HUES64 (cell line): ENCODE measurements around the gene PPME1. TPM values are rescaled to one million over a fixed set of nuclear protein-coding genes. Genes with fewer than 3 reads are reported as not detected.
"Not testable (repeated sequence)": the region's sequence is repeated elsewhere in the genome, so short reads cannot be mapped to it uniquely, and the experiment has no call there.

Experiments
- H3K27ac ChIP-seq: 2 replicates; pipeline ENCODE4 v1.7.0; 2013; ENCODE audit warnings: low read depth, low read length, inconsistent platforms
- H3K27me3 ChIP-seq: 2 replicates; pipeline ENCODE4 v1.6.1; 2013; ENCODE audit warnings: mild to moderate bottlenecking, low read length; ENCODE audit not compliant: insufficient read depth
- H3K36me3 ChIP-seq: 2 replicates; pipeline ENCODE4 v1.6.1; 2013; ENCODE audit warnings: mild to moderate bottlenecking, low read length; ENCODE audit not compliant: insufficient read depth
- H3K4me1 ChIP-seq: 2 replicates; pipeline ENCODE4 v1.6.1; 2013; ENCODE audit warnings: mild to moderate bottlenecking, low read length, moderate library complexity; ENCODE audit not compliant: insufficient read depth
- H3K4me3 ChIP-seq: 2 replicates; pipeline ENCODE4 v1.5.1; 2013; ENCODE audit warnings: mild to moderate bottlenecking, low read length, moderate library complexity
- H3K9ac ChIP-seq: 2 replicates; pipeline ENCODE4 v1.6.1; 2013; ENCODE audit warnings: mild to moderate bottlenecking, low read depth, low read length
- H3K9me3 ChIP-seq: 2 replicates; pipeline ENCODE4 v1.6.1; 2013; ENCODE audit warnings: low read depth, low read length; ENCODE audit not compliant: insufficient read depth
- WGBS: fragments of 150-250, 120-280 bp; methylation state at CpG from one replicate; pipeline ENCODE4 v1.1.7; 2013; ENCODE audit warnings: missing lambda C conversion rate; 5-methylcytosine and 5-hydroxymethylcytosine counted together
- polyA plus RNA-seq, 2 experiments: library from polyadenylated mRNA; stranded (reverse); fragments of 50-300 nt; gene quantifications; one replicate each; pipeline ENCODE4 v1.2.3, GENCODE V29; 2013

Gene PPME1, protein sequence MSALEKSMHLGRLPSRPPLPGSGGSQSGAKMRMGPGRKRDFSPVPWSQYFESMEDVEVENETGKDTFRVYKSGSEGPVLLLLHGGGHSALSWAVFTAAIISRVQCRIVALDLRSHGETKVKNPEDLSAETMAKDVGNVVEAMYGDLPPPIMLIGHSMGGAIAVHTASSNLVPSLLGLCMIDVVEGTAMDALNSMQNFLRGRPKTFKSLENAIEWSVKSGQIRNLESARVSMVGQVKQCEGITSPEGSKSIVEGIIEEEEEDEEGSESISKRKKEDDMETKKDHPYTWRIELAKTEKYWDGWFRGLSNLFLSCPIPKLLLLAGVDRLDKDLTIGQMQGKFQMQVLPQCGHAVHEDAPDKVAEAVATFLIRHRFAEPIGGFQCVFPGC
- polyA plus RNA-seq (2013, experiment 1 of 2), result 27.9 TPM
- polyA plus RNA-seq (2013, experiment 2 of 2), result 35.7 TPM

- peaks cover 19% of the 10 kb centered on the region; the same call in 1 of the 2 replicates for H3K4me1 ChIP-seq
- no peaks in the 10 kb centered on the region for H3K9me3 ChIP-seq
- H3K9ac ChIP-seq, result peak within 1 kb of the TSS; percentile 75
- peak within 1 kb of the TSS; percentile 77 for H3K4me3 ChIP-seq
- H3K27me3 ChIP-seq, result no peaks in the 10 kb centered on the region
- WGBS, result under 1% methylated on average over 68 of the region's 68 CpGs
- peaks cover 29% of the 10 kb centered on the region for H3K36me3 ChIP-seq
- H3K27ac ChIP-seq, result peak within 1 kb of the TSS; percentile 73
These were observed at the start of gene PPME1, which contains the start of gene C2CD3 for GRCh38 chr11:74170694-74171629. PPME1 (plus strand) TSS chr11:74171289; CDS start chr11:74171422, 133 bp downstream. C2CD3 (minus strand) TSS chr11:74171002; CDS start chr11:74170792, 210 bp downstream.

- H3K27me3 ChIP-seq, result no peaks in the 10 kb centered on the region
- no peaks in the 10 kb centered on the region for H3K9me3 ChIP-seq
- peaks cover 13% of the 10 kb centered on the region for H3K36me3 ChIP-seq
- no peak overlapping the region for H3K4me3 ChIP-seq
- H3K27ac ChIP-seq, result no peak overlapping the region
- no peak overlapping the region for H3K9ac ChIP-seq
- 94% methylated on average over 5 of the region's 5 CpGs for WGBS
- H3K4me1 ChIP-seq, result no peaks in the 10 kb centered on the region
These were observed 49.3 kb upstream of the PPME1 start for GRCh38 chr11:74121804-74122203.

GRCh38 chr11:74123008-74123448 is 48.1 kb upstream of the PPME1 start:
- no peak overlapping the region for H3K4me3 ChIP-seq
- no peak overlapping the region for H3K27ac ChIP-seq
- H3K36me3 ChIP-seq, result peaks cover 6% of the 10 kb centered on the region
- H3K9ac ChIP-seq, result no peak overlapping the region
- H3K4me1 ChIP-seq, result no peaks in the 10 kb centered on the region
- no peaks in the 10 kb centered on the region for H3K27me3 ChIP-seq
- H3K9me3 ChIP-seq, result no peaks in the 10 kb centered on the region

GRCh38 chr11:74129121-74129520 is 42.0 kb upstream of the PPME1 start:
- H3K27me3 ChIP-seq, H3K27ac ChIP-seq, H3K9me3 ChIP-seq, H3K4me1 ChIP-seq, H3K9ac ChIP-seq, H3K4me3 ChIP-seq: not testable (repeated sequence)
- WGBS, result 97% methylated on average over 33 of the region's 33 CpGs
- H3K36me3 ChIP-seq, result peaks cover 43% of the 10 kb centered on the region

- Histone ChIP-seq H3K4me3 (no peak overlapping the region), H3K4me1 (peaks cover under 1% of the 10 kb centered on the region; the same call in 1 of the 2 replicates), H3K9ac (no peak overlapping the region), H3K27me3 (no peaks in the 10 kb centered on the region), H3K36me3 (peaks cover 68% of the 10 kb centered on the region), H3K9me3 (peaks cover 8% of the 10 kb centered on the region; the same call in 1 of the 2 replicates), H3K27ac (no peak overlapping the region)
- 97% methylated on average over 2 of the region's 3 CpGs for WGBS
These were observed 38.3 kb upstream of the PPME1 start for GRCh38 chr11:74132833-74133232.

GRCh38 chr11:74133436-74133835 is 37.7 kb upstream of the PPME1 start:
- Histone ChIP-seq H3K27me3 (no peaks in the 10 kb centered on the region), H3K9ac (no peak overlapping the region), H3K9me3 (peaks cover 8% of the 10 kb centered on the region; the same call in 1 of the 2 replicates), H3K4me1 (peaks cover 7% of the 10 kb centered on the region; the same call in 1 of the 2 replicates), H3K27ac (no peak overlapping the region), H3K36me3 (peaks cover 69% of the 10 kb centered on the region), H3K4me3 (no peak overlapping the region)
- WGBS, result over 99% methylated on average over 3 of the region's 3 CpGs

- H3K27me3 ChIP-seq, result no peaks in the 10 kb centered on the region
- peaks cover 18% of the 10 kb centered on the region for H3K4me1 ChIP-seq
- WGBS, result 93% methylated on average over 2 of the region's 3 CpGs
- H3K27ac ChIP-seq, result no peak overlapping the region
- H3K9me3 ChIP-seq, result peaks cover 8% of the 10 kb centered on the region; the same call in 1 of the 2 replicates
- peaks cover 78% of the 10 kb centered on the region for H3K36me3 ChIP-seq
- no peak overlapping the region for H3K9ac ChIP-seq
- no peak overlapping the region for H3K4me3 ChIP-seq
These were observed 36.4 kb upstream of the PPME1 start for GRCh38 chr11:74134661-74135060.

DNA sequence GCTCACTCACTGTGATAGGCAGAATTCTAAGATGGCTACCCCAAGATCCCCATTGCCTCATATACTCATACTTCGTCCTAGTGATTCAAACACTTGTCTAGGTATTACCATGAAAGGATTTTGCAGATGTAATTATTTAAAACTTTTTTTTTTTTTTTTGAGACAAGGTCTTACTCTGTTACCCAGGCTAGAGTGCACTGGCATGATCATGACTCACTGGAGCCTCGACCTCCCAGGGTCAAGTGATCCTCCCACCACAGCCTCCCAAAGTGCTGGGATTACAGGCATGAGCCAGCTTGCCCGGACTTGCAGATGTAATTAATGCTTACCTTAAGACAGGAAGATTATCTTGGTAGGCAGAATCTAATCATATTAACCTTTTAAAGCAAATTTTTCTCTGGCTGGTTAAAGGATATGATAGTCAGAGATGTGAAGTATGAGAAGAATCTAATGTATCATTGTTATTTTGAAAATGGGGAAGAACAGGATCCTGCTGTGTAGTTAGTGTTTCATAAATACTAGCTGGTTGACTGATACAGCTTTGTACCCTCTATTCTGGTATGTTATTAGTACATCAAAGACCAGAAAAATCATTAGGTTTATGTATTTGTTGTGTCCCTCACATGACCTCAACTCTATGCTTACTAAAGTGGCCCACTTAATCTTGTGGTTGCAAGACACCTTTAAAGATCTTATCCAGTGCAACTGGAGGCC is 35.8 kb upstream of the PPME1 start:
- H3K4me3 ChIP-seq, result no peak overlapping the region
- H3K27me3 ChIP-seq, result no peaks in the 10 kb centered on the region
- WGBS, result 88% methylated on average over 3 of the region's 3 CpGs
- peaks cover 6% of the 10 kb centered on the region; the same call in 1 of the 2 replicates for H3K9me3 ChIP-seq
- H3K27ac ChIP-seq, result no peak overlapping the region
- peaks cover 75% of the 10 kb centered on the region for H3K36me3 ChIP-seq
- no peak overlapping the region for H3K9ac ChIP-seq
- peaks cover 22% of the 10 kb centered on the region for H3K4me1 ChIP-seq

- peaks cover 36% of the 10 kb centered on the region for H3K4me1 ChIP-seq
- whole genome bisulfite sequencing, result 94% methylated on average over 2 of the region's 2 CpGs
- H3K27me3 ChIP-seq, result no peaks in the 10 kb centered on the region
- peak overlapping the region; percentile 17; the same call in 1 of the 2 replicates for H3K9ac ChIP-seq
- no peaks in the 10 kb centered on the region for H3K9me3 ChIP-seq
- H3K4me3 ChIP-seq, result no peak overlapping the region
- peaks cover 49% of the 10 kb centered on the region for H3K36me3 ChIP-seq
- H3K27ac ChIP-seq, result peak overlapping the region; percentile 77
These were observed 33.1 kb upstream of the PPME1 start for GRCh38 chr11:74138021-74138420.

- peak overlapping the region; percentile 77 for H3K27ac ChIP-seq
- WGBS, result 74% methylated on average over 2 of the region's 2 CpGs
- H3K4me1 ChIP-seq, result peaks cover 36% of the 10 kb centered on the region
- no peaks in the 10 kb centered on the region for H3K27me3 ChIP-seq
- peaks cover 44% of the 10 kb centered on the region for H3K36me3 ChIP-seq
- no peaks in the 10 kb centered on the region for H3K9me3 ChIP-seq
- H3K4me3 ChIP-seq, result no peak overlapping the region
- H3K9ac ChIP-seq, result peak overlapping the region; percentile 58; the same call in 1 of the 2 replicates
These were observed 32.5 kb upstream of the PPME1 start for GRCh38 chr11:74138572-74138971.
